ENCODE measurements around the gene PTPRD. TPM values are rescaled to one million over a fixed set of nuclear protein-coding genes. Genes with fewer than 3 reads are reported as not detected.
"Not testable (repeated sequence)": the region's sequence is repeated elsewhere in the genome, so short reads cannot be mapped to it uniquely, and the experiment has no call there.

The PTPRD gene
- total RNA-seq, 1 donor from 2014 or later, result 136 TPM

DNA sequence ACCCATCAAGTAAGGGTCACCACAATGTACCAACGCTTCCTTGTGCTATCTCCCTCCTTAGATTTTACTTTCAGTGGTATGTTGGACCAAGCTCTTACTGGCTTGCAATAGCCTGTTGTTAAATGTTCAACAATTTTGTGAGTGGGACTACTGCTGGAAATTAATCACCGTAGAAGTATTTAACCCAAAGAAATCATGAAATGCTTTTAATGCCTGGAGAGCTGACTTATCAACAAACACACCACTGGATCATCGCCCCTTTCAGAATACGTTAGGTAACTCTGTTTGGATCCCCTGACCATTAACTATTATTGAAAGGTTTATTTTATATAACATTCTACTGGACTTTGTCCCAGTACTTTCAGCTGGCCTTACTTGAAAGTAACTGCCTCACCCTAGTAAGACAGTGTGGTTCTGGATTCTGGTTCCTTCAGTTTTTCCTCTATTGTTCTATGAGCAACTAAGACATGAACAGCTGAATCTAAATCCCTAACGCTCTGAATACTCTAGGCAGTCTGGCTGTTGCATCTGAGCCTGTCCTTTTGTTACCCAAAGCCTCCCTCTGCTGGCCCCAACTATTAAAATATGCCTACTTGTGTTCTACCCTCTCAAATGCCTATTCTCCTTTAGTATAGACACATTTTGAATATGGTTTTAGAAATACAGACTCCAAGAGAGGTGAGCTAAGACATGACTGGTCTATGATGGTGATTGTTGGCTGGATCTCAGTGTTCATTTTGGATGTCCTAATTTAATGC, 1609.8 kb downstream of the PTPRD start:
- Histone ChIP-seq H3K79me2 (ENCODE audit: low read depth) (no peaks in the 10 kb centered on the region), H3K36me3 (no peaks in the 10 kb centered on the region), H3K4me1 (no peaks in the 10 kb centered on the region), H3K27ac (no peak overlapping the region), H3K9ac (no peak overlapping the region), H4K20me1 (ENCODE audit: low read depth) (no peaks in the 10 kb centered on the region), H3K27me3 (no peaks in the 10 kb centered on the region), H3K4me2 (peak overlapping the region; percentile 7), H2AFZ (replicated peaks) (peak overlapping the region; percentile 39), H3F3A (ENCODE audit: low read depth) (no peaks in the 10 kb centered on the region), H3K4me3 (no peak overlapping the region), H3K9me3 (ENCODE audit: low read depth) (no peaks in the 10 kb centered on the region)
- peaks cover 4% of the 10 kb centered on the region for H3K9me3 Mint-ChIP-seq
- no peaks in the 10 kb centered on the region for H3K36me3 Mint-ChIP-seq
- no peak overlapping the region for H3K4me3 Mint-ChIP-seq
- no peak for TF ChIP-seq EZH2phosphoT487 (IDR thresholded peaks at IDR 0.05)
- TF ChIP-seq, protein P1, sequence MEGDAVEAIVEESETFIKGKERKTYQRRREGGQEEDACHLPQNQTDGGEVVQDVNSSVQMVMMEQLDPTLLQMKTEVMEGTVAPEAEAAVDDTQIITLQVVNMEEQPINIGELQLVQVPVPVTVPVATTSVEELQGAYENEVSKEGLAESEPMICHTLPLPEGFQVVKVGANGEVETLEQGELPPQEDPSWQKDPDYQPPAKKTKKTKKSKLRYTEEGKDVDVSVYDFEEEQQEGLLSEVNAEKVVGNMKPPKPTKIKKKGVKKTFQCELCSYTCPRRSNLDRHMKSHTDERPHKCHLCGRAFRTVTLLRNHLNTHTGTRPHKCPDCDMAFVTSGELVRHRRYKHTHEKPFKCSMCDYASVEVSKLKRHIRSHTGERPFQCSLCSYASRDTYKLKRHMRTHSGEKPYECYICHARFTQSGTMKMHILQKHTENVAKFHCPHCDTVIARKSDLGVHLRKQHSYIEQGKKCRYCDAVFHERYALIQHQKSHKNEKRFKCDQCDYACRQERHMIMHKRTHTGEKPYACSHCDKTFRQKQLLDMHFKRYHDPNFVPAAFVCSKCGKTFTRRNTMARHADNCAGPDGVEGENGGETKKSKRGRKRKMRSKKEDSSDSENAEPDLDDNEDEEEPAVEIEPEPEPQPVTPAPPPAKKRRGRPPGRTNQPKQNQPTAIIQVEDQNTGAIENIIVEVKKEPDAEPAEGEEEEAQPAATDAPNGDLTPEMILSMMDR (IDR thresholded peaks at IDR 0.05), result peak; percentile 48
- peak; percentile 52 for DNase-seq (ENCODE audit: low spot score)
- H3K27me3 Mint-ChIP-seq (ENCODE audit: insufficient read depth, low read depth), result no peaks in the 10 kb centered on the region
- no peaks in the 10 kb centered on the region for H3K4me1 Mint-ChIP-seq
- H3K27ac Mint-ChIP-seq, result no peak overlapping the region

DNA sequence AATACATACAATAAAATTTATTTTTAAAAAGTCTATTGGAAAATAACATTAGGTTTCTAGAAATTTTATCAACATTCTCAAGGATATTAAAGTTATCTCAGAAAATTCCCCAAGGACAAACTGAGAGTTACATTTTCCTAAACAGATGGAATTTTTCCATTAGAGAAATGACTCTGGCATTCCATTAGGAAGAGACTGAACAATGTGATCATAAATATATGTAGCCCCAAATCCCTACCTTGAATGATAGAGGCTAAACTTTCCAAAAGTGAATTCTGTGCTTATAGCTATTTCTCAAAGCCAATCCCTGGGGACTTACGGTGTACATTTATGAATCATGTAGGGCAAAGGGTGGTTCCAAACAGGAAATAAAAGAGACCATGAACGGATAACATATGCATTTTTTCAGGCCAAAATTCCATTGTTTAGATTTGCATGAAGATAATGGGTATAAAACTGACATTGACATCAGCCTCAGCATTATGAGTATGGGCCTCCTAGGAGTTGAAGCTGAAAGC, 1632.2 kb downstream of the PTPRD start:
- H3K36me3 ChIP-seq, result no peaks in the 10 kb centered on the region
- H3K9ac ChIP-seq, result no peak overlapping the region
- no peaks in the 10 kb centered on the region for H4K20me1 ChIP-seq (ENCODE audit: low read depth)
- Mint-ChIP-seq H3K36me3 (no peaks in the 10 kb centered on the region), H3K4me3 (no peak overlapping the region), H3K4me1 (no peaks in the 10 kb centered on the region), H3K27ac (no peak overlapping the region), H3K9me3 (no peaks in the 10 kb centered on the region), H3K27me3 (ENCODE audit: insufficient read depth, low read depth) (no peaks in the 10 kb centered on the region)
- no peak overlapping the region for H3K4me3 ChIP-seq
- TF ChIP-seq EZH2phosphoT487 (IDR thresholded peaks at IDR 0.05) (no peak), EZH2 (IDR thresholded peaks at IDR 0.05) (no peak)
- TF ChIP-seq, protein P1 (IDR thresholded peaks at IDR 0.05), result no peak
- H3K9me3 ChIP-seq (ENCODE audit: low read depth), result no peaks in the 10 kb centered on the region
- no peak overlapping the region for H2AFZ ChIP-seq (replicated peaks)
- no peaks in the 10 kb centered on the region for H3K79me2 ChIP-seq (ENCODE audit: low read depth)
- no peak for DNase-seq (ENCODE audit: low spot score)
- H3K4me2 ChIP-seq, result no peak overlapping the region
- no peak overlapping the region for H3K27ac ChIP-seq
- no peaks in the 10 kb centered on the region for H3K27me3 ChIP-seq
- no peaks in the 10 kb centered on the region for H3K4me1 ChIP-seq
- no peaks in the 10 kb centered on the region for H3F3A ChIP-seq (ENCODE audit: low read depth)

DNA sequence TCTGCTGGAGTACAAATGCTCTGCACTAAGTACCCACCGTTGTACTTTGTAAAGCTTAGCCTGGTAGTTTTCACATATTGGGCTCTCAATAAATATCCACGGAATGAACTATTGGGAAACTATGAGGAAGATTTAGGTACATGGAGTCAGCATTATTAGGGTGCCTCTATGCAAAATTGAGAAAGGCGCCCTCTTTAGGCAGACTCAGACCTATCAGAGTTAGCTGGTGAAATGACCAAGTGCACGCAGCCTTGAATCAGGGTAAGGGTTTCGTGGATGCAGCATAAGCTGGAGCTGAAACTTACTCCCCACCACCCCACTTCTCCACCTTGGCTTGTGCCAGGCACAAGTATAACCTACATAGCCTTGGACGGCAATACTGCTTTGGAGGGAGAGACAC, 1634.5 kb downstream of the PTPRD start:
- no peaks in the 10 kb centered on the region for H3K36me3 ChIP-seq
- no peaks in the 10 kb centered on the region for H3K9me3 ChIP-seq (ENCODE audit: low read depth)
- Mint-ChIP-seq H3K27ac (no peak overlapping the region), H3K4me3 (no peak overlapping the region), H3K9me3 (no peaks in the 10 kb centered on the region), H3K36me3 (no peaks in the 10 kb centered on the region), H3K27me3 (ENCODE audit: insufficient read depth, low read depth) (no peaks in the 10 kb centered on the region), H3K4me1 (no peaks in the 10 kb centered on the region)
- H3F3A ChIP-seq (ENCODE audit: low read depth), result no peaks in the 10 kb centered on the region
- no peak overlapping the region for H3K27ac ChIP-seq
- H2AFZ ChIP-seq (replicated peaks), result peak overlapping the region; percentile 6
- no peak overlapping the region for H3K4me3 ChIP-seq
- H3K27me3 ChIP-seq, result no peaks in the 10 kb centered on the region
- no peak overlapping the region for H3K4me2 ChIP-seq
- no peak overlapping the region for H3K9ac ChIP-seq
- no peak for DNase-seq (ENCODE audit: low spot score)
- H3K79me2 ChIP-seq (ENCODE audit: low read depth), result no peaks in the 10 kb centered on the region
- H3K4me1 ChIP-seq, result no peaks in the 10 kb centered on the region
- H4K20me1 ChIP-seq (ENCODE audit: low read depth), result no peaks in the 10 kb centered on the region
- TF ChIP-seq, protein P1 (IDR thresholded peaks at IDR 0.05), result peak; percentile 29
- TF ChIP-seq EZH2phosphoT487 (IDR thresholded peaks at IDR 0.05), result no peak
- TF ChIP-seq EZH2 (IDR thresholded peaks at IDR 0.05), result no peak

DNA sequence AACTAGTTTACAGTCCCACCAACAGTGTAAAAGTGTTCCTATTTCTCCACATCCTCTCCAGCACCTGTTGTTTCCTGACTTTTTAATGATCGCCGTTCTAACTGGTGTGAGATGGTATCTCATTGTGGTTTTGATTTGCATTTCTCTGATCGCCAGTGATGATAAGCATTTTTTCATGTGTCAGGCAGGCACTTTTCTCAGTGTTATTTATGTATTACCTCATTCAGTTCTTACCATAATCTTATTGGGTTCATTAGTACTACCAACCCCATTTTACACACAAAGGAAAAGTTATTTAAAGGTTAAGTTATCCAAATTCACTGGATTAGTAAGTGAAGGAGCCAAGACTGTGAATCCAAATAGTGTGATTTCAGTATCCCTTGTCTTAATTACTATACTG, 1644.5 kb downstream of the PTPRD start:
- H3K9me3 Mint-ChIP-seq; H3K4me3 ChIP-seq; H2AFZ ChIP-seq (replicated peaks); DNase-seq (ENCODE audit: low spot score); H3K4me2 ChIP-seq; H3F3A ChIP-seq (ENCODE audit: low read depth); H4K20me1 ChIP-seq (ENCODE audit: low read depth); H3K36me3 Mint-ChIP-seq; H3K4me1 ChIP-seq; H3K36me3 ChIP-seq; H3K27me3 ChIP-seq; H3K27ac ChIP-seq; H3K4me1 Mint-ChIP-seq; H3K4me3 Mint-ChIP-seq; H3K9ac ChIP-seq; H3K27ac Mint-ChIP-seq; H3K79me2 ChIP-seq (ENCODE audit: low read depth); H3K27me3 Mint-ChIP-seq (ENCODE audit: insufficient read depth, low read depth); H3K9me3 ChIP-seq (ENCODE audit: low read depth): not testable (repeated sequence)

Measured in neural progenitor cell (in vitro differentiated cells).